Measurements from ENCODE around the gene SPI1. TPM values are rescaled to one million over a fixed set of nuclear protein-coding genes. Genes with fewer than 3 reads are reported as not detected.
A peak's percentile ranks its signal among the peaks of the same experiment; 100 is the strongest.

The SPI1 gene
- total RNA-seq, 1 experiment from 2014 or later, result not detected

- Mint-ChIP-seq H3K27me3 (ENCODE audit: low read depth) (no peaks in the 10 kb centered on the region), H3K4me3 (no peak overlapping the region), H3K9me3 (no peaks in the 10 kb centered on the region; a peak in 1 of 5 replicates), H3K27ac (0 out of 7 replicates have a peak overlapping the region, but pooled peaks of 1 of the 3 experiments have one; percentile 21), H3K4me1 (0 out of 4 replicates have a peak, but pooled peaks cover 0 to 3% of the 10 kb centered on the region in 2 experiments), H3K36me3 (ENCODE audit: insufficient read depth in 1 of 3, low read depth in 3 of 3) (no peaks in the 10 kb centered on the region)
- H2BK15ac ChIP-seq (ENCODE audit: low read depth, low read length), result no peak overlapping the region
- H4K8ac ChIP-seq (replicated peaks; ENCODE audit: insufficient read length, low read depth, low read length), result no peak overlapping the region
- no peaks in the 10 kb centered on the region for H3K4me1 ChIP-seq (ENCODE audit: insufficient read depth, low read length)
- H2BK12ac ChIP-seq (ENCODE audit: insufficient read length, low read depth, low read length), result no peak overlapping the region
- no CpG with 5 or more reads among the region's 16 CpGs for WGBS (ENCODE audit: extremely low coverage, insufficient read length, low lambda C conversion rate)
- H2BK120ac ChIP-seq (ENCODE audit: low read depth, low read length, poor library complexity, severe bottlenecking), result no peak overlapping the region
- H4K20me1 ChIP-seq (ENCODE audit: control insufficient read depth, insufficient read depth, insufficient read length), result no peaks in the 10 kb centered on the region
- H3K4me2 ChIP-seq (ENCODE audit: insufficient read depth, insufficient read length, low read length), result no peak overlapping the region
- H4K5ac ChIP-seq (ENCODE audit: insufficient read length, low read depth, low read length), result no peak overlapping the region
- H3K56ac ChIP-seq (ENCODE audit: insufficient read length, low read depth, low read length), result no peak overlapping the region
- H2BK20ac ChIP-seq (ENCODE audit: low read depth, low read length, poor library complexity, severe bottlenecking), result no peak overlapping the region
- no peak overlapping the region for H2AK5ac ChIP-seq (ENCODE audit: insufficient read length, low read length)
- H3K27me3 ChIP-seq (ENCODE audit: insufficient read depth, low read length), result no peaks in the 10 kb centered on the region
- no peaks in the 10 kb centered on the region for H3K79me2 ChIP-seq (ENCODE audit: insufficient read depth, low read length)
- no peak overlapping the region for H3K27ac ChIP-seq (ENCODE audit: insufficient read length, low read depth, low read length)
- no peaks in the 10 kb centered on the region for H3K79me1 ChIP-seq (ENCODE audit: insufficient read depth, low read depth, low read length, poor library complexity, severe bottlenecking)
- no peak overlapping the region for H4K91ac ChIP-seq (ENCODE audit: insufficient read length, low read depth, low read length)
- no peak overlapping the region for H3T11ph ChIP-seq (ENCODE audit: low read length)
- no peak overlapping the region for H3K23ac ChIP-seq (ENCODE audit: insufficient read length, low read depth, low read length)
- H2AFZ ChIP-seq (ENCODE audit: low read length), result no peak overlapping the region
- H3K9me3 ChIP-seq (ENCODE audit: control insufficient read depth, low read depth, low read length), result no peaks in the 10 kb centered on the region
- H2BK5ac ChIP-seq (ENCODE audit: insufficient read length, low read length), result no peak overlapping the region
- H3K9ac ChIP-seq (ENCODE audit: extremely low read depth, insufficient read length, low read length), result no peak overlapping the region
- TF ChIP-seq CTCF (conservative IDR thresholded peaks at IDR 0.05), result no peak
- no peak overlapping the region for H3K4ac ChIP-seq (ENCODE audit: low read depth, low read length)
- no peak overlapping the region for H3K14ac ChIP-seq (ENCODE audit: insufficient read depth, low read length)
- no peak for DNase-seq
- no peaks in the 10 kb centered on the region for H3K23me2 ChIP-seq (ENCODE audit: insufficient read length, low read depth, low read length, poor library complexity, severe bottlenecking)
- no peak overlapping the region for H3K18ac ChIP-seq (ENCODE audit: insufficient read length, low read depth, low read length)
Observed at GRCh38 chr11:47391711-47392432, 13.5 kb upstream of the SPI1 start.
